ENCODE data around the gene LRRC2. TPM values are rescaled to one million over a fixed set of nuclear protein-coding genes. Genes with fewer than 3 reads are reported as not detected.
A peak's percentile ranks its signal among the peaks of the same experiment; 100 is the strongest.

The LRRC2 gene
- 1 to 10 TPM in 6 of 9 donors, under 1 TPM in 2, not detected in 1; 0.09 to 4.7 (median 2.5) TPM for total RNA-seq
- 1 to 10 TPM in 1 of 3 donors, under 1 TPM in 2; 0.27 to 1.2 (median 0.32) TPM for polyA plus RNA-seq
- long read RNA-seq, donor 1, partial matches to known transcripts, result 63 of 82 reads
- long read RNA-seq, donor 1, other reads (novel, unspliced or antisense), result 19 of 82 reads
- long read RNA-seq, donor 2, full-length matches to known transcripts, result 1 of 36 reads
- long read RNA-seq, donor 2, partial matches to known transcripts, result 35 of 36 reads
- long read RNA-seq, donor 2, other reads (novel, unspliced or antisense), result 0 of 36 reads
- long read RNA-seq, donor 3, result 0 reads
- long read RNA-seq, donor 4, result 0 reads
- long read RNA-seq, donor 5, full-length matches to known transcripts, result 6 of 9 reads
- long read RNA-seq, donor 5, partial matches to known transcripts, result 0 of 9 reads
- long read RNA-seq, donor 5, other reads (novel, unspliced or antisense), result 3 of 9 reads
- long read RNA-seq, donor 6, partial matches to known transcripts, result 1 of 1 reads
- long read RNA-seq, donor 6, other reads (novel, unspliced or antisense), result 0 of 1 reads
- long read RNA-seq, donor 7, full-length matches to known transcripts, result 1 of 52 reads
- long read RNA-seq, donor 7, partial matches to known transcripts, result 18 of 52 reads
- long read RNA-seq, donor 7, other reads (novel, unspliced or antisense), result 33 of 52 reads
- long read RNA-seq, donor 8, full-length matches to known transcripts, result 1 of 44 reads
- long read RNA-seq, donor 8, partial matches to known transcripts, result 43 of 44 reads
- long read RNA-seq, donor 8, other reads (novel, unspliced or antisense), result 0 of 44 reads
- long read RNA-seq, donor 9, full-length matches to known transcripts, result 2 of 31 reads
- long read RNA-seq, donor 9, partial matches to known transcripts, result 29 of 31 reads
- long read RNA-seq, donor 9, other reads (novel, unspliced or antisense), result 0 of 31 reads
- long read RNA-seq, donor 10, result 0 reads

- DNase-seq, result peak in 5 of 7 donors; percentile 7 to 49 (median 26)
- Histone ChIP-seq H3K27ac (peak within 1 kb of the TSS in 2 of 5 donors; percentile 37 to 38), H3K9me3 (replicated peaks in 1 of 3) (no peaks in the 10 kb centered on the region), H3K4me1 (replicated peaks in 1 of 2) (peaks cover 6 to 9% of the 10 kb centered on the region in 2 donors), H3K4me3 (peak within 1 kb of the TSS in 1 of 4 donors; percentile 63), H3K36me3 (replicated peaks in 1 of 2) (no peaks in the 10 kb centered on the region), H3K27me3 (no peaks in the 10 kb centered on the region)
- WGBS, 4 donors, result 0 to 6% (median 1%) methylated on average over 11 to 39 of the region's 39 CpGs
- intact Hi-C loops (cut with DNase I), result no loop called here
- TF ChIP-seq POLR2A (IDR thresholded peaks at IDR 0.05) (no peak), CTCF (IDR thresholded peaks at IDR 0.05) (no peak)
These were observed at the start of gene LRRC2 for GRCh38 chr3:46566040-46566641. LRRC2 (minus strand) TSS chr3:46566302; CDS start chr3:46551591, 14,711 bp downstream.

- TF ChIP-seq CTCF (IDR thresholded peaks at IDR 0.05) (no peak), POLR2A (IDR thresholded peaks at IDR 0.05) (no peak)
- Histone ChIP-seq H3K9me3 (replicated peaks in 1 of 3) (no peaks in the 10 kb centered on the region), H3K27ac (no peak overlapping the region), H3K36me3 (replicated peaks in 1 of 2) (no peaks in the 10 kb centered on the region), H3K4me1 (replicated peaks in 1 of 2) (no peaks in the 10 kb centered on the region), H3K4me3 (no peak overlapping the region), H3K27me3 (peaks cover 5% of the 10 kb centered on the region)
- 83 to 89% (median 86%) methylated on average over 9 of the region's 9 CpGs for WGBS, 4 donors
- intact Hi-C loops (cut with DNase I), result no loop called here
- DNase-seq, result no peak
These were observed 49.1 kb upstream of the LRRC2 start for GRCh38 chr3:46615050-46615775.

GRCh38 chr3:46614431-46614830, 48.3 kb upstream of the LRRC2 start:
- TF ChIP-seq CTCF (IDR thresholded peaks at IDR 0.05), result no peak
- TF ChIP-seq POLR2A (IDR thresholded peaks at IDR 0.05), result no peak

More at GRCh38 chr3:46614431-46614830, 48.3 kb upstream of the LRRC2 start:
- Histone ChIP-seq H3K36me3 (replicated peaks in 1 of 2) (no peaks in the 10 kb centered on the region), H3K9me3 (replicated peaks in 1 of 3) (no peaks in the 10 kb centered on the region), H3K4me1 (replicated peaks in 1 of 2) (no peaks in the 10 kb centered on the region), H3K27me3 (peaks cover 5% of the 10 kb centered on the region), H3K27ac (no peak overlapping the region), H3K4me3 (no peak overlapping the region)
- WGBS, 4 donors, result 84 to 87% (median 85%) methylated on average over 4 of the region's 4 CpGs
- intact Hi-C loops (cut with DNase I), result no loop called here
- no peak for DNase-seq

Data from adrenal gland (tissue), 19 donors.